WTC11 (cell line): ENCODE data around the gene SIM2.

Source experiments
- CBFB ChIP-seq: sonication (generic); formaldehyde crosslinking; IDR thresholded peaks from 2 replicates; pipeline ENCODE4 v1.8.1; 2022; ENCODE audit warnings: mild to moderate bottlenecking, low read depth, missing genetic modification reagents
- CTCF ChIP-seq: fragments of 200-600 bp; IDR thresholded peaks from 2 replicates; pipeline ENCODE4 v1.8.0; 2022; ENCODE audit warnings: antibody characterized with exemption
- FOXJ3 ChIP-seq: sonication (generic); formaldehyde crosslinking; IDR thresholded peaks from 2 replicates; pipeline ENCODE4 v1.9.0; 2021; ENCODE audit warnings: missing genetic modification reagents, mild to moderate bottlenecking, borderline replicate concordance
- FOXP1 ChIP-seq: sonication (generic); formaldehyde crosslinking; IDR thresholded peaks from 2 replicates; pipeline ENCODE4 v1.8.0; 2022; ENCODE audit warnings: missing genetic modification reagents, mild to moderate bottlenecking, moderate library complexity, borderline replicate concordance
- KAT7 ChIP-seq: sonication (generic); formaldehyde crosslinking; IDR thresholded peaks from 2 replicates; pipeline ENCODE4 v1.8.1; 2023; ENCODE audit warnings: missing genetic modification reagents, mild to moderate bottlenecking, borderline replicate concordance
- MAX ChIP-seq: sonication (generic); formaldehyde crosslinking; IDR thresholded peaks from 2 replicates; pipeline ENCODE4 v1.8.0; 2022; ENCODE audit warnings: mild to moderate bottlenecking, missing genetic modification reagents
- SMAD3 ChIP-seq: sonication (generic); formaldehyde crosslinking; IDR thresholded peaks from 2 replicates; pipeline ENCODE4 v1.8.0; 2022; ENCODE audit warnings: missing genetic modification reagents, mild to moderate bottlenecking, borderline replicate concordance
- TCF7 ChIP-seq: sonication (generic); formaldehyde crosslinking; IDR thresholded peaks from 2 replicates; pipeline ENCODE4 v1.8.0; 2022; ENCODE audit warnings: mild to moderate bottlenecking, low read depth, missing genetic modification reagents, moderate library complexity
- USF2 ChIP-seq: sonication (generic); formaldehyde crosslinking; IDR thresholded peaks from 2 replicates; pipeline ENCODE4 v1.8.1; 2023; ENCODE audit warnings: mild to moderate bottlenecking, missing genetic modification reagents, moderate library complexity
- ZBTB21 ChIP-seq: sonication (generic); formaldehyde crosslinking; IDR thresholded peaks from 2 replicates; pipeline ENCODE4 v1.8.1; 2023; ENCODE audit warnings: mild to moderate bottlenecking, missing genetic modification reagents, borderline replicate concordance
- ZNF121 ChIP-seq: sonication (generic); formaldehyde crosslinking; IDR thresholded peaks from 2 replicates; pipeline ENCODE4 v1.8.0; 2023; ENCODE audit warnings: missing genetic modification reagents
- ZNF138 ChIP-seq: sonication (generic); formaldehyde crosslinking; conservative IDR thresholded peaks from 2 replicates; pipeline ENCODE4 v1.8.1; 2022; ENCODE audit warnings: mild to moderate bottlenecking, moderate library complexity, missing genetic modification reagents
- ZNF416 ChIP-seq: fragments of 250-450 bp; sonication (Bioruptor Pico); IDR thresholded peaks from 2 replicates; pipeline ENCODE4 v1.9.0; 2021; ENCODE audit warnings: mild to moderate bottlenecking, inconsistent platforms
- ZNF512 ChIP-seq: sonication (generic); formaldehyde crosslinking; IDR thresholded peaks from 2 replicates; pipeline ENCODE4 v1.8.1; 2022; ENCODE audit warnings: missing genetic modification reagents, borderline replicate concordance

GRCh38 chr21:36681117-36681631, 17.7 kb upstream of the SIM2 start:
- TF ChIP-seq CTCF (no peak), ZNF121 (no peak), MAX (CRISPR knock-in tag) (no peak), ZNF512 (no peak), CBFB (CRISPR knock-in tag) (no peak), SMAD3 (CRISPR knock-in tag) (no peak), ZNF138 (no peak), KAT7 (CRISPR knock-in tag) (no peak), FOXJ3 (CRISPR knock-in tag) (no peak), FOXP1 (CRISPR knock-in tag) (no peak), USF2 (CRISPR knock-in tag) (no peak), ZNF416 (CRISPR knock-in tag) (no peak), TCF7 (CRISPR knock-in tag) (no peak), ZBTB21 (CRISPR knock-in tag) (no peak)
